Activated naive CD4-positive, alpha-beta T cell treated with anti-CD3 and anti-CD28 coated beads, Interleukin-2, amount 50 U/mL, for 72 hours (primary cell): ENCODE data around the gene PDPN. TPM values are rescaled to one million over a fixed set of nuclear protein-coding genes. Genes with fewer than 3 reads are reported as not detected.

Experiments used
- ATAC-seq, 2 donors: fragments of 150-1000 bp; cut with Tn5 transposase; 2 replicates each; pipeline ENCODE4 v1.10.0; 2021; ENCODE audit warnings: mild to moderate bottlenecking in 2 of 2, moderate library complexity in 2 of 2
- DNase-seq, 2 donors: peaks; one replicate each; pipeline ENCODE4 v3.0.0; 2021 to 2022; ENCODE audit warnings: low spot score in 2 of 2
- H3K27ac Mint-ChIP-seq, 2 donors: one replicate each; pipeline ENCODE4 v1.8.0; 2022; ENCODE audit warnings: mild to moderate bottlenecking in 2 of 2, mixed read lengths in 2 of 2
- H3K36me3 Mint-ChIP-seq, 2 donors: one replicate each; pipeline ENCODE4 v1.8.0; 2022; ENCODE audit warnings: mixed read lengths in 2 of 2
- H3K9me3 Mint-ChIP-seq, 2 donors: one replicate each; pipeline ENCODE4 v1.8.0; 2022; ENCODE audit warnings: mixed read lengths in 2 of 2
- total RNA-seq, 2 donors: library from RNA; stranded (reverse); gene quantifications; one replicate each; pipeline ENCODE4 v1.2.3, GENCODE V29; 2022

Gene PDPN
- total RNA-seq, 2 donors from 2014 or later, result not detected

GRCh38 chr1:13628218-13628617 lies 44.6 kb downstream of the PDPN start:
- DNase-seq (no peak), ATAC-seq (no peak)
- H3K27ac Mint-ChIP-seq, result no peak overlapping the region
- peaks cover 5% of the 10 kb centered on the region in 2 donors for H3K36me3 Mint-ChIP-seq
- peaks cover 0 to 4% of the 10 kb centered on the region in 2 donors for H3K9me3 Mint-ChIP-seq

DNA sequence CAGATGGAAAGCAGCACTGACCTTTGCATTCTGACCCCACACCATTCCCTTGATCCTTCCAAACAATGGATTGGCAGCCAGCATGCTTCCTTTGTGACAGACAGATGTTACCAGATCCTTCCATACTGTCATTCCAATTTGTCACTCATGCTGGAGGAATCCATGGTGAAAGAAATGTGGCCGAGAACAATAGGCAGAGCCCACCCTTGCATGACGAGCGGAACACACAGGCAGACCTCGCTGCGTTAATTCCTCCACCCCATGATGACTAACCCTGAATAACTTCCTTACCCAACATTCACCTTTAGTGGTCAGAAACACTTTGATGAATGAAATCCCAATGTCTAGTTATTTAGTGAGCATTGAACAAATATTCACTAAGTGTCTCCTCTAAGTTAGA lies 45.1 kb downstream of the PDPN start:
- DNase-seq (no peak), ATAC-seq (no peak)
- Mint-ChIP-seq H3K27ac (no peak overlapping the region), H3K9me3 (peaks cover 0 to 4% of the 10 kb centered on the region in 2 donors), H3K36me3 (peaks cover 5% of the 10 kb centered on the region in 2 donors)

DNA sequence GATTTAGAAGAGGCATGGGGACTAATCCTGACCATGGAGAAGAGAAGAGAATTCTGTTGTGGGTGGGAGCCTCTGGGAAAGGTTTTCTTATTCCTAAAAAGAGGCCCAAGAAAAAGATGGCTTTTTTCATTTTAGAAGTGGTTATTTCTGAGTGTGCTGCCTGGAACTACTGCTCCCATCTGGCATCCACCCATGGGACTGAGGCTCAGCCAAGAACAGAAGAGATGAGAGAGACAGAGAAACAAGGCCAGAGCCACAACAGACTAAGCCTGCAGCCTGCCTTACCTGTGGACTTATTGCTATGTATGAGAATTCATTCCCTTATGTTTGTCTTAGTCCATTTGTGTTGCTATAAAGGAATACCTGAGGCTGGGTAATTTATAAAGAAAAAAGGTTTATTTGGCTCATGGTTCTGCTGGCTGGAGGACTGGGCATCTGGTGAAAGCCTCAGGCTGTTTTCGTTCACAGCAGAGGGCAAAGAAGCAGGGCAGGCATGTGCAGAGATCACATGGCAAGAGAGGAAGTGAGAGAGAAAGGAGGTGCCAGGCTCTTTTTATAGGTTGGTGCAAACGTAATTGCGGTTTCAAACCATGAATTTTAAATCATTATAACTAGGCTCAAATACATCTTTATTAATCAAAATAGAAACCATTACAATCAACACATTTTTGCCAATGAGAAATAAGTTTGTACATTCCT lies 58.8 kb downstream of the PDPN start:
- Mint-ChIP-seq H3K36me3 (peaks cover 10 to 16% of the 10 kb centered on the region in 2 donors), H3K27ac (no peak overlapping the region), H3K9me3 (peaks cover 20 to 21% of the 10 kb centered on the region in 2 donors)
- ATAC-seq (no peak), DNase-seq (no peak)

DNA sequence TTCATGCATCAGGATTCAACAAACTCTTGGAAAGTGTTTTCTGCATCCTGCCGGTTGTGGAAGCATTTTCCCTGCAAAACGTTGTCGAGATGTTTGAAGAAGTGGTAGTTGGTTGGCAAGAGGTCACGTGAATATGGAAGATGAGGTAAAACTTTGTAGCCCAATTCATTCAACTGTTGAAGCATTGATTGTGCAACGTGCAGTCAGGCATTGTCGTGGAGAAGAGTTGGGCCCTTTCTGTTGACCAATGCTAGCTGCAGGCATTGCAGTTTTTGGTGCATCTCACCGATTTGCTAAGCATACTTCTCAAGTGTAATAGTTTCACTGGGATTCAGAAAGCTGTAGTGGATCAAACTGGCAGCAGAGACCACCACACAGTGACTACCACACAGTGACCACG lies 59.4 kb downstream of the PDPN start:
- H3K9me3 Mint-ChIP-seq, result peaks cover 17 to 18% of the 10 kb centered on the region in 2 donors
- ATAC-seq (no peak), DNase-seq (no peak)
- no peak overlapping the region for H3K27ac Mint-ChIP-seq
- peaks cover 10 to 12% of the 10 kb centered on the region in 2 donors for H3K36me3 Mint-ChIP-seq

DNA sequence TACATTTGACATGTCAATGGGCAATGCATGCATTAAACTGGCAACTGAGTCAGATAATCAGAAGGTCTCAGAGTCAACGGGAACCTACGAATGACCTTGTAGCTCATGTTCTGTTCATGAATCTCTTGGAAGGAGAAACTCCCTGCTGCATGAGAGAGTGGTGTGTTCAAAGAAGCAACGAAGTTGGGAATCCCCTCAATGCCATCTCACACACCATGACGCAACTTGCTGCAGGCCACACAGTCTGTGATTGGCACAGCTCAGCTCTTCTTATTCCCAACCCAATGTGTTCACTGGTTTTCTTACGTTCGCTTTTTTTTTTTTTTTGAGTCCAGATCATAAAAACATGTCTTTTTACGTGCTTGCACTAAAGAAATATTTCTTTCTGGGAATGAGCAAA lies 62.9 kb downstream of the PDPN start:
- Mint-ChIP-seq H3K9me3 (peaks cover 0 to 5% of the 10 kb centered on the region in 2 donors), H3K36me3 (no peaks in the 10 kb centered on the region), H3K27ac (no peak overlapping the region)
- DNase-seq (no peak), ATAC-seq (no peak)

DNA sequence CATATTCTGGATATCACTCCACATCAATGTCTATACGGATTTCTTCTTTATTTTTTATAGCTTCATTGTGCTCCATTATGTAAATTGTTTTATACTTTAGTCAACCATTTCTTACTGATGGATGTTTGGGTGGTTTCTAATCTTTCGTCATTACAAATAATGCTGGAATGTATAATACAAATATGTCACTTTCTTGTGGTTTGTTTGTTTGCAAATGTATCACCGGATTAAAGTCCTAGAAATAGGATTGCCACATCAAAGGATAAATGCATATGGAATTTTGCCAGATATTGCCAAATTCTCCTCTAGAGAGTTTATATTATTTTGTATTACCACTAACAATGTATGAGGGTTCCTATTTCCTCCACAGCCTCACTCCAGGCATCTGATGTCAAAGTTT lies 67.6 kb downstream of the PDPN start:
- no peaks in the 10 kb centered on the region for H3K36me3 Mint-ChIP-seq
- no peak overlapping the region for H3K27ac Mint-ChIP-seq
- no peak for ATAC-seq
- DNase-seq, result no peak
- peaks cover 0 to 5% of the 10 kb centered on the region in 2 donors for H3K9me3 Mint-ChIP-seq

DNA sequence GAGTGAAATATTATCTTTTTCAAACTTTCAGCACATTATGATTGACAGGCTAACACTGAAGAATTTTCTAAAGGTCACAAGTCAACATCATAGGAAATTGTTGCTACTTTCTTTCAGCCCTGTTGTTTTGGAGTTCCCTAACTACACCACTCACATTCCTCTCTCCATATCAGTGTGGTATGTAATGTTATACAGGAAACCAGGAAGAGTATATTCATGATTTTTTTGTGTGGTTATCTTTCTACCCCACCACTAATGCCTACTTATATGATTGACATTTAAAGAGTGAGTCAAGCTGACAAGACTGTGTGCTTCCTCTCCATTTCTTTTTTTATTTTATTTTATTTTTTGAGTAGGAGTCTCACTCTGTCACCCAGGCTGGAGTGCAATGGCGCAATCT lies 68.6 kb downstream of the PDPN start:
- Mint-ChIP-seq H3K9me3 (peaks cover 0 to 5% of the 10 kb centered on the region in 2 donors), H3K36me3 (no peaks in the 10 kb centered on the region), H3K27ac (no peak overlapping the region)
- ATAC-seq (no peak), DNase-seq (no peak)

- ATAC-seq, result no peak
- Mint-ChIP-seq H3K9me3 (no peaks in the 10 kb centered on the region), H3K36me3 (peaks cover 4 to 6% of the 10 kb centered on the region in 2 donors), H3K27ac (no peak overlapping the region)
- no peak for DNase-seq
Measured at GRCh38 chr1:13661539-13661938, 77.9 kb downstream of the PDPN start.

DNA sequence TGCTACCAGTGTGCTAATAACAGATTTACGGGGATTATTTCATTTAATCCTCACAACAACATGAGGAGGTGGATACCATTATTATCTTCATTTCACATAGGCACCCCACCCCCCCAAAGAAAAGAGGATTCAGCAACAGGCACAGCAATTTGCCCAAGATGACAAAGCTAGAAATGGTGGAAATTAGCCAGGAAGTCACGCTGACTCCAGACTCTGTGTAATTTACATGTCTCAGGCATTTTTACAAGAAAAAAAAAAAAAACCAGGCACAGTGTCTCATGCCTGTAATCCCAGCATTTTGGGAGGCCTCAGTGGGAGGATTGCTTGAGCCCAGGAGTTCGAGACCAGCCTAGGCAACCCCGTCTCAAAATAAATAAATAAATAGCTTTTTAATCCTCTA lies 78.9 kb downstream of the PDPN start:
- Mint-ChIP-seq H3K27ac (peak overlapping the region in 1 of 2 donors; percentile 46), H3K9me3 (no peaks in the 10 kb centered on the region), H3K36me3 (peaks cover 4 to 6% of the 10 kb centered on the region in 2 donors)
- no peak for DNase-seq
- no peak for ATAC-seq

DNA sequence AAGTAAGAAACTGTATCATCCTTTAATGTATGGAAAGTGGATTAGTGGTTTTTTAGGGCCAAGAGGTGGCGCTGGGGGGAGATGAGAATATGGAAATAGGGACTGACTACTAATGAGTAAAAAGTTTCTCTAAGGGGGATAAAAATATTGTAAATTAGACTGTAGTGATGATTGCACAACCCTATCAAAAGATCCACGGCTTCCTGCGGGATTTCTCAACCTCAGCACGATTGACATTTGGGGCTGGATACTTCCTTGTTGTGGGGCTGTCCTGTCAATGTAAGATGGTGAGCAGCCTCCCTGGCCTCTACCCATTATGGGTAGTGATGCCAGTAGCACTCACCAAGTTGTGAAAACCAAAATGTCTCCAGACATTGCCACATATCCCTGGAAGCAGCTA lies 80.3 kb downstream of the PDPN start:
- peaks cover 4 to 6% of the 10 kb centered on the region in 2 donors for H3K36me3 Mint-ChIP-seq
- peak overlapping the region in 1 of 2 donors; percentile 7 for H3K27ac Mint-ChIP-seq
- ATAC-seq (no peak), DNase-seq (no peak)
- H3K9me3 Mint-ChIP-seq, result no peaks in the 10 kb centered on the region

- H3K9me3 Mint-ChIP-seq, result no peaks in the 10 kb centered on the region
- no peak overlapping the region for H3K27ac Mint-ChIP-seq
- ATAC-seq (peak; percentile 45 to 69), DNase-seq (no peak)
- H3K36me3 Mint-ChIP-seq, result peaks cover under 1 to 2% of the 10 kb centered on the region in 2 donors
Measured at GRCh38 chr1:13664451-13664850, 80.8 kb downstream of the PDPN start.

GRCh38 chr1:13666317-13666716 lies 82.7 kb downstream of the PDPN start:
- Mint-ChIP-seq H3K36me3 (no peaks in the 10 kb centered on the region), H3K9me3 (no peaks in the 10 kb centered on the region), H3K27ac (peak overlapping the region in 1 of 2 donors; percentile 65)
- no peak for ATAC-seq
- no peak for DNase-seq

Other genes with a start within 250 kb of the PDPN start
- gene PRAMEF14, start 236.7 kb upstream of the PDPN start, total RNA-seq, result not detected
- gene PRAMEF19, start 211.9 kb upstream of the PDPN start, total RNA-seq, result not detected
- gene PRAMEF17, start 194.2 kb upstream of the PDPN start, total RNA-seq, result not detected
- gene PRAMEF20, start 173.4 kb upstream of the PDPN start, total RNA-seq, result not detected
- gene LRRC38, start 69.8 kb upstream of the PDPN start, total RNA-seq, result not detected
- 10 to 100 TPM; 44.0 to 64.3 TPM for gene PRDM2, start 116.4 kb downstream of the PDPN start, total RNA-seq